DOHH2 (cell line): Measurements from ENCODE around the gene PPIE.

Source experiments
- EZH2phosphoT487 ChIP-seq: fragments of 200-600 bp; sonication (generic); IDR thresholded peaks from 2 replicates; pipeline ENCODE4 v1.6.1; 2017; ENCODE audit warnings: borderline replicate concordance, mild to moderate bottlenecking, antibody characterized with exemption, low read length, moderate library complexity, mixed read lengths
- TF ChIP-seq, protein P1 (sequence below): fragments of 200-600 bp; sonication (generic); IDR thresholded peaks from one replicate; pipeline ENCODE4 v1.5.1; 2014; ENCODE audit warnings: antibody characterized with exemption, mild to moderate bottlenecking, low read depth, low read length; ENCODE audit not compliant: poor library complexity, severe bottlenecking

DNA sequence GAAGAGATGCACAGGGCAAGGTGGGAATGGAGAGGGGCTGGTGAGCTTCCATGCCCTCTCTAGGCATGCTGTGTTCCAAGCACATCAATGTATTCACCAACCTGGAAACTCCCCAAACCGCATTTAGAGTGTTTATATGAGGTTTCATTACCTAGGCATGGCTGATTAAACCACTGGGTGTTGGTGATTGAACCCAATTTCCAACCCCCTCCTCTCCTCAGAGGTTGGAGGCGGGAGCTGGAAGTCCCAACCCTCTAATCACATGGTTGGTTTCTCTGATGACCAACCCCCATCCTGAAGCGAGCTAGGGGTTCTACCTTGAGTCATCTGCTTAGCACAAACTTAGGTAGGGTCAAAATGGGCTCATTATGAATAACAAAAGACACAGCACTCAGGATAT is 3.0 kb upstream of the PPIE start:
- TF ChIP-seq, protein P1, sequence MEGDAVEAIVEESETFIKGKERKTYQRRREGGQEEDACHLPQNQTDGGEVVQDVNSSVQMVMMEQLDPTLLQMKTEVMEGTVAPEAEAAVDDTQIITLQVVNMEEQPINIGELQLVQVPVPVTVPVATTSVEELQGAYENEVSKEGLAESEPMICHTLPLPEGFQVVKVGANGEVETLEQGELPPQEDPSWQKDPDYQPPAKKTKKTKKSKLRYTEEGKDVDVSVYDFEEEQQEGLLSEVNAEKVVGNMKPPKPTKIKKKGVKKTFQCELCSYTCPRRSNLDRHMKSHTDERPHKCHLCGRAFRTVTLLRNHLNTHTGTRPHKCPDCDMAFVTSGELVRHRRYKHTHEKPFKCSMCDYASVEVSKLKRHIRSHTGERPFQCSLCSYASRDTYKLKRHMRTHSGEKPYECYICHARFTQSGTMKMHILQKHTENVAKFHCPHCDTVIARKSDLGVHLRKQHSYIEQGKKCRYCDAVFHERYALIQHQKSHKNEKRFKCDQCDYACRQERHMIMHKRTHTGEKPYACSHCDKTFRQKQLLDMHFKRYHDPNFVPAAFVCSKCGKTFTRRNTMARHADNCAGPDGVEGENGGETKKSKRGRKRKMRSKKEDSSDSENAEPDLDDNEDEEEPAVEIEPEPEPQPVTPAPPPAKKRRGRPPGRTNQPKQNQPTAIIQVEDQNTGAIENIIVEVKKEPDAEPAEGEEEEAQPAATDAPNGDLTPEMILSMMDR, result no peak
- no peak for TF ChIP-seq EZH2phosphoT487
